ENCODE data around the gene FHIT.

DNA sequence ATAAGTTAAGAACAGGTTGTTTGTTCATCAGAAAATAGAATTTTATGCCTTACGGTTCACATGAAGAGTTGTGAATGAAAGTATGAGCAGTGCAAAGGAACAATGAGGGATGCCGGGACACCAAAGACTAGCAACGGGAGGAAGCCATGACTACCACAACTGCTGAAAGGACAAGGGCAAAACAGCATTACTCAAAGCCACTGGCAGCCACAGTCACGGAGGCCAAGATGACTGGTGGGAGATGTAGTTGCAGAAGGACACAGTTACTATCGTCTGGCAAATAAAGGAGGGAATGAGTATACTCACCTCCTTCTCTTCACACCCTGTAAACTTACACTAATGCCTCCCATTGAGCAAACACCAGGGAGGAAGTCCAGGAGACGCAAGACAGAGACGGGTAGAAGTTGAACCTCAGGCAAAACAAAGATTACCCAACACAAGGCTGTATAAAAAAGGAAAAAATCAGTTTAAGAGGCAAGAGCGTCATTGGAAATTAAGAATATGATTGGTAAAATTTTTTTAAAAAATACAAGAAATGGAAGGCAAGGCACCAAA, 675.5 kb downstream of the FHIT start:
- TF ChIP-seq POLR2AphosphoS5 (IDR thresholded peaks at IDR 0.05; ENCODE audit: low read depth, low read length) (no peak), TAF1 (IDR thresholded peaks at IDR 0.05; ENCODE audit: borderline replicate concordance, insufficient read depth, low read length) (no peak), SIN3A (IDR thresholded peaks at IDR 0.05; ENCODE audit: borderline replicate concordance, insufficient read depth, low read length) (no peak), FOXP2 (optimal IDR thresholded peaks at IDR 0.05; ENCODE audit: borderline replicate concordance, extremely low read depth, extremely low read length, insufficient read depth) (no peak)
- TF ChIP-seq, protein P1, sequence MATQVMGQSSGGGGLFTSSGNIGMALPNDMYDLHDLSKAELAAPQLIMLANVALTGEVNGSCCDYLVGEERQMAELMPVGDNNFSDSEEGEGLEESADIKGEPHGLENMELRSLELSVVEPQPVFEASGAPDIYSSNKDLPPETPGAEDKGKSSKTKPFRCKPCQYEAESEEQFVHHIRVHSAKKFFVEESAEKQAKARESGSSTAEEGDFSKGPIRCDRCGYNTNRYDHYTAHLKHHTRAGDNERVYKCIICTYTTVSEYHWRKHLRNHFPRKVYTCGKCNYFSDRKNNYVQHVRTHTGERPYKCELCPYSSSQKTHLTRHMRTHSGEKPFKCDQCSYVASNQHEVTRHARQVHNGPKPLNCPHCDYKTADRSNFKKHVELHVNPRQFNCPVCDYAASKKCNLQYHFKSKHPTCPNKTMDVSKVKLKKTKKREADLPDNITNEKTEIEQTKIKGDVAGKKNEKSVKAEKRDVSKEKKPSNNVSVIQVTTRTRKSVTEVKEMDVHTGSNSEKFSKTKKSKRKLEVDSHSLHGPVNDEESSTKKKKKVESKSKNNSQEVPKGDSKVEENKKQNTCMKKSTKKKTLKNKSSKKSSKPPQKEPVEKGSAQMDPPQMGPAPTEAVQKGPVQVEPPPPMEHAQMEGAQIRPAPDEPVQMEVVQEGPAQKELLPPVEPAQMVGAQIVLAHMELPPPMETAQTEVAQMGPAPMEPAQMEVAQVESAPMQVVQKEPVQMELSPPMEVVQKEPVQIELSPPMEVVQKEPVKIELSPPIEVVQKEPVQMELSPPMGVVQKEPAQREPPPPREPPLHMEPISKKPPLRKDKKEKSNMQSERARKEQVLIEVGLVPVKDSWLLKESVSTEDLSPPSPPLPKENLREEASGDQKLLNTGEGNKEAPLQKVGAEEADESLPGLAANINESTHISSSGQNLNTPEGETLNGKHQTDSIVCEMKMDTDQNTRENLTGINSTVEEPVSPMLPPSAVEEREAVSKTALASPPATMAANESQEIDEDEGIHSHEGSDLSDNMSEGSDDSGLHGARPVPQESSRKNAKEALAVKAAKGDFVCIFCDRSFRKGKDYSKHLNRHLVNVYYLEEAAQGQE (IDR thresholded peaks at IDR 0.05; ENCODE audit: insufficient read depth in 1 of 2, low read depth in 2 of 2, low read length in 2 of 2), result no peak
